Measurements from ENCODE around the gene DALRD3. TPM values are rescaled to one million over a fixed set of nuclear protein-coding genes. Genes with fewer than 3 reads are reported as not detected.
"Not testable (repeated sequence)": the region's sequence is repeated elsewhere in the genome, so short reads cannot be mapped to it uniquely, and the experiment has no call there.

DALRD3 gene
- total and polyA plus RNA-seq, 4 donors, result 7.9 to 10.6 (median 9.3) TPM

GRCh38 chr3:49009396-49009795, 9.0 kb downstream of the DALRD3 start (continued):
- TF ChIP-seq FOXA2 (IDR thresholded peaks at IDR 0.05) (no peak), HNF4G (IDR thresholded peaks at IDR 0.05) (no peak)

- H3K9ac ChIP-seq (ENCODE audit: low read depth in 1 of 2, low read length in 2 of 2), result not testable (repeated sequence)
Measured at GRCh38 chr3:49008627-49009026, 9.8 kb downstream of the DALRD3 start.

GRCh38 chr3:49007771-49008528, 10.4 kb downstream of the DALRD3 start:
- Histone ChIP-seq H3K4me1 (ENCODE audit: control insufficient read depth in 4 of 4, insufficient read depth in 4 of 4, low read length in 3 of 4) (peaks cover 6 to 31% (median 20%) of the 10 kb centered on the region in 4 donors), H3K9me3 (ENCODE audit: control insufficient read depth in 4 of 4, low read length in 3 of 4) (no peaks in the 10 kb centered on the region), H3K27me3 (ENCODE audit: control insufficient read depth in 4 of 4, insufficient read depth in 4 of 4, low read length in 3 of 4) (no peaks in the 10 kb centered on the region), H3K27ac (ENCODE audit: low read depth in 1 of 2, low read length in 2 of 2) (peak overlapping the region; percentile 80 to 98), H3K4me3 (ENCODE audit: low read depth in 1 of 3, low read length in 3 of 3) (peak overlapping the region in 2 of 3 donors; percentile 64 to 69), H3K9ac (ENCODE audit: low read depth in 1 of 2, low read length in 2 of 2) (peak overlapping the region in 1 of 2 donors; percentile 81), H3K36me3 (ENCODE audit: control insufficient read depth in 4 of 4, insufficient read depth in 3 of 4, low read depth in 1 of 4, low read length in 3 of 4) (peaks cover 0 to 16% (median 2%) of the 10 kb centered on the region in 4 donors)
- TF ChIP-seq TAF1 (conservative IDR thresholded peaks at IDR 0.05) (no peak), RAD21 (IDR thresholded peaks at IDR 0.05) (no peak), ZBTB33 (IDR thresholded peaks at IDR 0.05) (no peak), ATF3 (IDR thresholded peaks at IDR 0.05) (no peak), RXRA (IDR thresholded peaks at IDR 0.05) (no peak), NR2F2 (IDR thresholded peaks at IDR 0.05) (no peak), JUND (IDR thresholded peaks at IDR 0.05) (no peak), REST (IDR thresholded peaks at IDR 0.05) (no peak), YY1 (IDR thresholded peaks at IDR 0.05) (no peak), CTCF (IDR thresholded peaks at IDR 0.05; ENCODE audit: low read depth, low read length, missing input control) (no peak), GABPA (IDR thresholded peaks at IDR 0.05 in 1 of 2, conservative IDR thresholded peaks at IDR 0.05 in 1 of 2) (no peak), MAX (IDR thresholded peaks at IDR 0.05) (no peak), FOXA1 (IDR thresholded peaks at IDR 0.05) (no peak), HNF4A (conservative IDR thresholded peaks at IDR 0.05) (no peak), SP1 (IDR thresholded peaks at IDR 0.05) (no peak), EGR1 (IDR thresholded peaks at IDR 0.05; ENCODE audit: low read depth in 2 of 2) (no peak)
- peak; percentile 94 for DNase-seq (ENCODE audit: low spot score)
- WGBS, result 23% methylated on average over 41 of the region's 41 CpGs

More at GRCh38 chr3:49008627-49009026, 9.8 kb downstream of the DALRD3 start:
- not testable (repeated sequence) for H3K9me3 ChIP-seq (ENCODE audit: control insufficient read depth in 4 of 4, low read length in 3 of 4); DNase-seq (ENCODE audit: low spot score); H3K4me3 ChIP-seq (ENCODE audit: low read depth in 1 of 3, low read length in 3 of 3); H3K27me3 ChIP-seq (ENCODE audit: control insufficient read depth in 4 of 4, insufficient read depth in 4 of 4, low read length in 3 of 4)
- WGBS, result 94% methylated on average over 5 of the region's 5 CpGs
- H3K4me1 ChIP-seq (ENCODE audit: control insufficient read depth in 4 of 4, insufficient read depth in 4 of 4, low read length in 3 of 4), result peaks cover 6 to 31% (median 20%) of the 10 kb centered on the region in 4 donors
- peaks cover 0 to 18% (median 2%) of the 10 kb centered on the region in 4 donors for H3K36me3 ChIP-seq (ENCODE audit: control insufficient read depth in 4 of 4, insufficient read depth in 3 of 4, low read depth in 1 of 4, low read length in 3 of 4)
- H3K27ac ChIP-seq (ENCODE audit: low read depth in 1 of 2, low read length in 2 of 2), result peak overlapping the region in 1 of 2 donors; percentile 64

Data from liver (tissue), 9 donors.